Stimulated activated CD8-positive, alpha-beta memory T cell treated with anti-CD3 and anti-CD28 coated beads, Interleukin-12 subunit alpha, Interleukin-12 subunit beta, amount 100 ng/mL, for 4 hours (primary cell): ENCODE measurements around the gene C2CD4D.

ENCODE experiments used
- DNase-seq: peaks from one replicate; pipeline ENCODE4 v3.0.0-alpha.2; 2020; ENCODE audit warnings: low read depth

C2CD4D gene

DNA sequence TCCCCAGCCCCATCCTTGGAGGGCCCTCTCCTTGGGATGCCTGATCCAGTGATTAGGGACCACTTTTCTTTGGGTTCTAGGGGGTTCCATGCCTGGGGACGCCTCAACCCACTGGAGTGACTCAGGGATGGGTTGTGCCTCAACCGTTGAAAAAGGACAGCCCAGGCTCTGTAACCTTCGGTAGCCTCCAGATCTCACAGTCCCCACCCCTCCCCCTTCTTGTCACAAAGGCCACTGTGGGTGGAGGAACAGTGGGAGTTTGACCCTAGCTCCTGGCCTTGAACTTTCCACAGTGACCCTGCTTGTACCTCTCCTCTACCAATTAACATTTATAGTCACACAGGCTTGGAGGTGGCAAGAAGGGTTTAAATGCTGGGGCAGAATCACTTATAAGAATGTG lies 5.4 kb downstream of the C2CD4D start:
- DNase-seq, result no peak

DNA sequence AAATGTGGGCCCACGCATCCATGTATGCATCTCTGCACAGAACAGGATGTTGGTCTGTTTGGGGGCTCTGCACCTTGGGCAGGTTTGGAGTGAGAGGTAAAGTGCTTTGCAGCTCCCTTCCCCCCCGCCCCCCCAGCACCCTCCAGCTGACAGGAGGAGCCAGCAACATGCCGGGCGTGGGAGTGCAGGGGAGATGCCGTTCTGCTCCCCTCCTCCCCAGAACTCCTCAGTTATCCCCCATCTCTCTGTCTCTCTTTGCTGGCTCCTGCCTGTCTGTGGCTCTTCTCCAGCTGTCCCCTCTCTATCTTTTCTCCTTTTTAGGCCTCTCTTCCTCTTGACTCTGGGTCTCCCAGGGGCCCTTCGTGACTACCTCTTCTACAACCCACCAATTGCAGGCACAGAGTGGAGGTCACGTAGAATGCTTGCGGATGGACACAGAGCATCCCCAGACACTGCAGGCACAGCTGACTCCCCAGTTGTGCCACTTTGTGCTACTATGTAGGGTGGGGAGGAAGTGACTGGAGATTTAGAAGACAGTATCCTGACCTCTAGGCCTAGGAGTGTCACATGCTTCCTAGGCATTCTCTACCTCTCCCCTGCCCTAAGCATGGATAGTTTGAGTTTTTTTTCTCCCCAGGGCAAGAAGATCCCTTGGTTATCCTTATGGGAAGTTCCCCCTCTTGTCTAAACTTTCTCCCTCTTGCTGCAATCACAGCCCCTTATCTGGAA lies 6.3 kb downstream of the C2CD4D start:
- DNase-seq, result no peak

DNA sequence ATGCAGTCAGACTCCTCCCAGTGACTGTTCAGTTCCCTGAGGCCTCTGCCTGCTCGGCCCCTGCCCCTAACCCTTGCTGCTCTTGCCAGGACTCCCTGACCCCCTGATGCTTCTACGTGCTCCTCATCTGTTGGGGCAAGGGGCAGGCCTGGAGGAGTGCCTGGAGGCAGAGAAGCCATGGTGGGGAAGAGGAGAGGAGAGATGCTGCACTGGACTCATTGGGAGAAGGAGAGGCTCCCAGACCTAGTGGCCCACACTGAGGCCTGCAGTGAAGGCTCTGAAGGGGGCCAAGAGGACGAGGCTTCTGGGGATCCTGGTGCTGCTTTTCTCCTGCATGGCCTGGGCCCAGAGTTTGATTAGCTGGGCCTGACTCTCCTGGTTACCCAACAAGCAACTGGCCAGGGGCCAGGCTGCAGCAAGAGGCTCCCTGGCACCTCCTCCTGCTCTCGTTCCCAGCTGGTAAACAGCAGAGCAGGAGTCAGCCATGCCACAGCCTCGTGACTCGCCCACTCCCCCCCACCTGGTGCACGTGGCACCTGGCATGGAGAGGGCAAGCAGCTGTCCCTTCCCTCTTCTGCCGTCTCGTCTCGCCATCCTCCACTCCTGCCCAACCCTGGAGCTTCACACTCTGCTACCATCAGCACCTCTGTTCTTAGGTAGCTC lies 7.2 kb downstream of the C2CD4D start:
- DNase-seq, result no peak

DNA sequence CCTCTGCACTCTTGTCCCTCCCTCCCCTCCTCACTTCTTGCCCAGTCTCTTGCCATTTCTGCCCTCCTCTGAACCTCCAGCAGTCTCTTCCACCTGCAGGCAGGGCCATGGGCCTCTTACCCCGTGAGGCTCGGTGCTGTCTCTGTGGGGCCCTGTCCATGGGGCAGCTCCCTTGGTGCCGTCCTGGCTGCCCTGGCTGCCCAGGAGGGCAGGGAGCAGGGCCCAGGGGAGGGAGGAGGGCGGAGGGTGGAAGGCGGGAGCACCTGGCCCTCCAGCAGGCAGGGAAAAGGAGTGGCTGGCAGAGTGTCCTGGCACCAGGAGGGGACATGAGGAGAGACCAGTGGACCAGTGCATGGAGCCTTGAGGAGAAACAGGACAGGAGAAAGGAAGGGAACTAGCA lies 8.0 kb downstream of the C2CD4D start, which contains the start of gene RORC:
TSS of gene RORC (minus strand) at position 198 of the 400 bp plus-strand sequence. CDS start at position 160, 38 bp downstream.
- DNase-seq, result no peak

DNA sequence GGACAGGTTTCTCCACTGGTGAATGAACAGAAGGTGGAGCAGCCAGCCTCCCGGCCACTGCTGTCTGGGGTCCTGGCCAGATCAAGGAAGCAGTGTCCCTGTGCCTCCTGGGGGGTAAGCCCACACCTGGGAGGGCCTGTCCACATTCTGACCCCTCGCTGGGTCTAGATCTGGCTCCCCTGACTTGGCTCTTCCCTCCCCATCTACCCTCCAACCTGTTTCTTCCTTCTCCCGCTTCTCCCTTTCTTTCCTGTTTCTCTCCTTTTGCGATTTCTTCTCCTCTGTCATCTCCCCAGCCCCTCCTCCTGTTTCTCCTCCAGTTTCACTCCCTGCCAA lies 8.4 kb downstream of the C2CD4D start:
- DNase-seq, result no peak

DNA sequence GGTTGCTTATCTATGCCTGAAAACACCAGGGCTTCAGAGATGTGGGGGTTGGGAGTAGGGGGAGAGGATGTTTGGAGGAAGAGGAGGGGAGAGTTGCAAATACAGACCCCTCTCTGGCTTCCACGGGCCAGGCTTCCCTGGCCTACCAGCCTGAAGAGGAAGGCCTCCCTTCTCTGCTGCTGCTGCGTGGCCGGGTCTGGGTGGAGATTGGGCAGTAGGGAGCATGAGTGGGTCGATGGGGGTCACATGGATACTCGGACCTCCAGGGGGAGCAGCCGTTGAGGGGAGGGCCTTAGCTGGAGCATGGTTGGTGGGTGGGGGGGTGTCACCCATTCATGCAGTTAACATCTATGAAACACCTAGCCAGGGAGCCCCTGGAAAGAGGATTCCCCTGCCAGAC lies 9.6 kb downstream of the C2CD4D start:
- DNase-seq, result no peak

DNA sequence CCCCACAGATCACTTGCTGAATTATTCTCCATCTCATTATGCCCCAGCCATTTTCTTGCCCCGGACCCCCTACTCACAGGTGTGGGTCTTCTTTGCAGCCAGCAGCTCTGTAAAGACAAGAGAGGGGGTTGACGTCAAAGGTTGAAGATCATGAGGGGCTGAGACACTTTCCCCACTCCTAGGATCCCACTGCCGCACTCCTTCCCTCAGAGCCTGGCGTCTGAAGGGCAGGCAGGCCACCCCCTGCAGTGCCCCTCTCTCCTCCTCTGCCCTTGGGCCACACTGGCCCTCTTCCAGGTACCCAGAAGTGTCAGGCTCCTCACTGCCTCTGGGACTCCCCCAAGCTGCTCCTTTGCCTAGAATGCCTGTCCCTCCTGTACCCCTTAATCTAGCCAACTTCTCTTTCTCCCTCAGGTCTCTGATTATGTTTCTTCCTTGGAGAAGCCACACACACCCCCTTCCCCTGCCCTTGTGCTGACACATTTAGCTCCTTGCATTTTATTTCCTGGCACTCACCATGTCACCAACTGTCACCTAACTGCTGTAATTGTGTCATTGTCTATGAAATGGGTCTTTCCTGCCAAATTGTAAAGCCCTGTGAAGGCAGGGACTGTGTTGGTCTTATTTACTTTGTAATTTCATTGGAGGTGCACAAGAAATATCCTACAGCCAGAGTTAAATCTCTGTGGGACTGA lies 10.1 kb downstream of the C2CD4D start:
- no peak for DNase-seq

DNA sequence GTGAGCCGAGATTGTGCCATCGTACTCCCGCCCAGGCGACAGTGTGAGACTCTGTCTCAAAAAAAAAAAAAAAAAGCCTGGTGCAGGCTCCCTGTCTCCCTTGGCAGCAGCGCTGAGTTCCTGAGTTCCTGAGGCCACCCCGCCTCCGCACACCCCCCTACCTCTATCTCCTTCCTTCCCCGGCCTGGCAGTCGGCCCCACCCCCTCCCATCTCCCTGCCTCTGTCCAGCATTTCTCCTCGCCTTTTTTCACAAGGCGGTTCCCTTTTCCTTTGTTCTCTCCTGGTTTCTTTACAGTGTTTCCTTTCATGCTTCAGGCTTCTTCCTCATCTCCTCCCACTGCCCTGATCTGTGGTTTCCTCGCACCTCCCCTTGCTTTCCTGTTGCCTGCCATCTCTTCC lies 10.7 kb downstream of the C2CD4D start:
- no peak for DNase-seq

- no peak for DNase-seq
Measured at GRCh38 chr1:151827853-151828252, 11.8 kb downstream of the C2CD4D start.

- DNase-seq, result peak; percentile 40
Measured at GRCh38 chr1:151825751-151826660, 13.6 kb downstream of the C2CD4D start.

DNA sequence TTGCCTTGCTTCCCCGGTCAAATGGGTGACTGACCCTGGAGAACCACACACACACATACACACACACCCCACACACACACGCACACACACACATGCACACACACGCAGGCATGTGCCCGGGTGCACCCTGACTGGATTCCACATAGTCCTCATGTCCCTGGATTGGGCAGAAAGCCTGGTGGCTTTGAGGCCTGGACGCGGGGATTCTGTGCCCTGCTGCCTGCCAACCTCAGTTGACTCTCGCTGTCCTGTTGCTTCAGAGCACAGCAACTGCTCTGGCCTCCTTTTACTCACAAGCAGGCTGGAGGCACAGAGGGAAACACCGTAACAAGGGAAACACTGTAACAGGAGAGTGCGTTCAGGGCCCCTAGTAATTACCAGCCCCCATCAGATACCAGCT lies 14.4 kb downstream of the C2CD4D start:
- no peak for DNase-seq

DNA sequence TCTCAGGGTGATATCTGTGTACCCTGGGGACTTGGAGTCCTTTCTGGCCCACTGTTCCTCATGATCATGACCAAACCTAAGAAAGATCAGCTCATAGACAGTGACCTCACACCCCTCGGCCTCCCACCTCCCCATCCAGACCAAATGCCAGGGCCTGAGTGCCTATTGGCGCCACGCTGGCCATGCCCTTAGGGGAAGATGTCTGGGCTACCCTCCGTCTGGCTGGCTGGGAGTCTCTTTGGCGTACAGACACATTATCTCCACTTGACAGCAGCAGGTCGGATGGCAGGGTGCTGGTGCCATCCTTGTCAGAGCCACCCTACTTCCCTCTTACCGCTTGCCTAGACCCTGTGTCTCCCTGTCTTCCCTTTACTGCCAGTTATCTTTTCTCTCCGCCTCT lies 16.4 kb downstream of the C2CD4D start:
- no peak for DNase-seq

DNA sequence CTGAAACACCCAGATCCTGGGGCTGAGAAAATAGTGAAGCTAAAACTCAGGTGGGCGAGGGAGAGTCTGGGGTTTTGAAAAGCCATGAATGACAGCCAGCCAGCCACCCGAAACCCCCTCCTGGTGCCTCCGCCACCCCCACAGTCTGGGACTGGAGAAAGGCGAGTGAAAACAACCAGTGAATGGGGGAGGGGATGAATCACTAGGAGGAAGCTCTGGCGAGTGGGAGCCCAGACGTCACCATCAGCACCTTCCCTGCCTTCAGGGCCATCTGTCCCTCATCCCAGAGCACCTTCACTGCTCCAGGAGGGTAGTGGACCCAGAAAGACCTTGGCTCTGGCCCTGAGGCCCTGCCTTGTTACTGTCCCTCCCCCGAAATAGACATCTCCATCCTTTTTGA lies 17.2 kb downstream of the C2CD4D start:
- DNase-seq, result peak; percentile 42

GRCh38 chr1:151820940-151821339 lies 18.7 kb downstream of the C2CD4D start:
- no peak for DNase-seq

- no peak for DNase-seq
Measured at GRCh38 chr1:151819976-151820623, 19.5 kb downstream of the C2CD4D start.

DNA sequence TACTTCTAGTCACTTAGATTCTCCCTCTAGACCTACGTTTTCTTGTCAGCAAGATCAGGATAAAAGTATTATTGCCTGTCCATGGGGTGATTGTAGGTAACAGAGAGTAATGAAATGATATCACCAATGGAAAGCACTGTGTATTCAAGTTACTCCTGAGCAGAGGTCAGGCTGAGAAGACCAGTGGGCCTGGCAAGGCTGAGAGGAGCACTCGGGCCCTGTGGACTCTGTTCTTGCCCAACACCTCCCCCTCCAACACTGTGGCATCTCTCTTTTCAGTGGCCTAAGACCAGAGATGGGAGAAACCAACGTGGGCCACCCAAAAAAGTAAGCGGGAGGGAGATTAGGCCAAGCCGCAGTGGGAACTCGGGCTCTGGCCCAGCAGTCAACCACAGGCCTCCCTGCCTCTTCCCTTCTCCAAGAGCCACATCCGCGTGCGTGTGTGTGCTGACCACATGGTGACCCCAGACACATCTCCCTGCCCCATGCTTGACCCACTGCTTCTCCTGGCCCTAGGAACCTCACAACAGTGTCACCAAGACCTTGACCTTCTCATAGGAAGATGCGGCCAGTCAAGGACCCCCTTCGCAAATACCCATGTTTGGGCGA lies 20.3 kb downstream of the C2CD4D start:
- DNase-seq, result no peak

GRCh38 chr1:151817353-151817730 lies 22.3 kb downstream of the C2CD4D start:
- no peak for DNase-seq

DNA sequence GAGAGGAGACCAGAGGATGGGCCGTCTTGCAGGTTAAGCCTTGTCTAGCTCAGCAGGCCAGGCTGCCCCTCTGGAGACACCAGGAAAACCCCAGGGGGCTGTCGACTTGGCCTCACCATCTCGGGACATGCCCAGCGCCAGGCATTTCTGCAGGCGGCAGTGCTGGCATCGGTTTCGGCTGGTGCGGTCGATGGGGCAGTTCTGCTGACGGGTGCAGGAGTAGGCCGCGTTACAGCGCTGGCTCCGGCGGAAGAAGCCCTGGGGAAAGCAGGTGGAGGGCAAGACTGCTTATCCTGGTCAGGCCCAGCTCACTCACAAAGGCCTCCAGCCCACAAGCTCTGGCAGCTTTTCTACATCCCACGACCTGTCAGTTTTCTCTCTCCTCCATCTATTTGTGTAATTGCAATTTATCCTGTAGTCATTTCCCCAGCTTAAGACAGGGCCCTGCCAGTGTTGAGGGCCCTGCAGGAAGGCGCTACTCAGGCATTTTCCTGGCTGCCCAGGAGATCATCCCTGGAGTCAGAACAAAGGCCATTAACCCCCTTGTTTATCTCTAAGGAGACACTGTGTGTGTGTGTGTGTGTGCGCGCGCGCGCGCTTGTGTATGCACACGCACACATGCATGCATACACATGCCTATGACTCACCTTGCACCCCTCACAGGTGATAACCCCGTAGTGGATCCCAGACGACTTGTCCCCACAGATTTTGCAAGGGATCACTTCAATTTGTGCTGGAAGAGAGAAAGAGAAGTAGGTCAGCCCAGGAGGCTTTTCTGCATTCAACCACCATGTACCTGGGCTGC lies 22.9 kb downstream of the C2CD4D start:
- no peak for DNase-seq

GRCh38 chr1:151815716-151816327 lies 23.8 kb downstream of the C2CD4D start:
- no peak for DNase-seq

DNA sequence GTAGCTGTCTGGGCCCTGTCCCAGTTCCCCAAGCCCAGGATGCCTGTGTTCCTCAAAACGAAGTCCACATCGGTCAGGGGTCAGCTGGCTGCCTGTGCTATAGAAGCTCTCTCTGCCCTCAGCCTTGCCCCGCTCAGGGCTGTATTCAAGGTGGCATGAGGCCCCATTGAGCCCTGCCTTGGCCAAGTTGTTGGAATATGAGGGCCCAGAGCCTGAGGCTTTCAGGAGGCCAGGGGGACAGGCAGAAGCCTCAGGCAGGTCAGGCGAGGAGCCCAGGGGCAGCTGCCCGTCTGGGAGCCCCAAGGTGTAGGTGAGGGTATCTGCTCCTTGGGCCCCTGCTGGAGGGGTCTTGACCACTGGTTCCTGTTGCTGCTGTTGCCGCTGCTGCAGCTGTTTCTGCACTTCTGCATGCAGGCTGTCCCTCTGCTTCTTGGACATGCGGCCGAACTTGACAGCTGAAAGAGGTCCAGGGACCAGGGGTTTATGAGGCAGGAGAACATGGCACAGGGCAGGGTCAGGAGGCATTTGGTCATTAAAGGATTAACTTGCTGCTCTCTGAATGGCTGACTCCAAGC lies 24.6 kb downstream of the C2CD4D start:
- DNase-seq, result no peak
